ENCODE data around the gene STARD9.
A peak's percentile ranks its signal among the peaks of the same experiment; 100 is the strongest.

STARD9 gene

DNA sequence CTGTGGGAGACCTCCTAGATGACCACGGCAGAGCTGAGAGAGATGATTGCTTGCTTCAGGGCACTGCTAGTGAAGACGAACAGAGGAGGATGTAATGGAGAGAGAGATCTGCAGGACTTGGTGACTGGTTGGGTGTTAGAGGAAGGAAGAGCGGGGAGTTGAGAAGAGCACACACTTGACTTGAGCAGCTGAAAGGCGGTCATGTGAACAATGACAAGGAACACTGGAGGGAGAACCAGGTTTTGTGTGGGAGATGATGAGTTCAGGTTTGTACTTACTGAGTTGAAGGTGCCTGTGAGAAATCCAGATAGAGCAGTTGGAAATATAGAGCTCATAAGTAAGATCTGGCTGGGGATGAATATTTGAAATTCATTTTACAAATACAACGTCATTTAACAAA lies 121.2 kb downstream of the STARD9 start:
- DNase-seq, result no peak

DNA sequence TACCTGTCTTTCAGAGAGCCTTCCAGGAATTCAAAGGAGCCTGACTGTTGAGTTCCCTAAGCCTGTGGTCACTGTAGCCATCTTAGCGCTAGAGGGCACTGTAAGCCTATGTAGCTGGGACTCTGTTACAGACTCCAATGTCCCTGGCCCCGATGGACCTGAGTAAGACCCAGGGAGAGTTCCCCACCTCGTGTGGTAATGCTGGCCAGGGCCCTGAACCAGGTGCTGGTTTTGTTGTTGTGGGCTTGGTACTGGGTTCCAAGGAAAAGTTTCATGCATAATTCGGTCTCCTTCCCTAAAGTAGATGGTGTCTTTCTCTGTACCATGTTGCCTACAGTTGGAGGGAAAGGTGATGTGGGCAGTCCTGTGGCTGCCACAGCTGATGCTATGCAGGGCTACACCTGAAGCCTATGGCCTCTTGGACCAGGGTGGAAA lies 129.1 kb downstream of the STARD9 start:
- DNase-seq, result peak; percentile 80

DNA sequence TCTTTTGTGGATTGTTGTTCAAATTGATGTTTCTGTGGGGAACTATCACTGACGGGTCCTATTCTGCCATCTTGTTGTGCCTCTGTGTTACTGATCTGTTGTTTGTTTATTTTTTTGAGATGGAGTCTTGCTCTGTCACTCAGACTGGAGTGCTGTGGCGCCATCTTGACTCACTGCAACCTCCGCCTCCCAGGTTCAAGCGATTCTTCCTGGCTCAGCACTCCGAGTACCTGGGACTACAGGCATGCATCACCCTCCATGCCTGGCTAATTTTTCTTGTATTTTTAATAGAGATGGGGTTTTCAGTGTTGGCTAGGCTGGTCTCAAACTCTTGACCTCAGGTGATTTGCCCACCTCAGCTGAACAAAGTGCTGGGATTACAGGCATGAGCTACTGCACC lies 129.9 kb downstream of the STARD9 start:
- DNase-seq, result no peak

DNA sequence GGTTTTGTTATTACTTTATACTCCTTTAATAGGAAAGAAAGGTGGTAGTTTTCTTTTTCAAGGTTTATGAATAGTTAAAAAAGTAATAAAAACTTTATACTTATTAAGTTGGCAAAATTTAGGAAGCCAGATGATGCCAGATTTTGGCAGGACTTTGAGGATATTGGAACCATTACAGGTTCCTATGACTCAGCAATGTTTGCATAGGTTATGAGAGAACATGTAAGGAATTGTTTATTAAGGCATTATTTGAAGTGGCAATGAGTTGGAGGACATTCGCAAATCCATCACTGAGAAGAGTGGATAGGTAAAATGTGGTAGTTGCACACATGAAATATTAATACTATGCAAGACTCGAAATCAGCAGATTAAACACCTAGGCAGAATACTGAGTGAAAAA lies 131.7 kb downstream of the STARD9 start:
- no peak for DNase-seq

DNA sequence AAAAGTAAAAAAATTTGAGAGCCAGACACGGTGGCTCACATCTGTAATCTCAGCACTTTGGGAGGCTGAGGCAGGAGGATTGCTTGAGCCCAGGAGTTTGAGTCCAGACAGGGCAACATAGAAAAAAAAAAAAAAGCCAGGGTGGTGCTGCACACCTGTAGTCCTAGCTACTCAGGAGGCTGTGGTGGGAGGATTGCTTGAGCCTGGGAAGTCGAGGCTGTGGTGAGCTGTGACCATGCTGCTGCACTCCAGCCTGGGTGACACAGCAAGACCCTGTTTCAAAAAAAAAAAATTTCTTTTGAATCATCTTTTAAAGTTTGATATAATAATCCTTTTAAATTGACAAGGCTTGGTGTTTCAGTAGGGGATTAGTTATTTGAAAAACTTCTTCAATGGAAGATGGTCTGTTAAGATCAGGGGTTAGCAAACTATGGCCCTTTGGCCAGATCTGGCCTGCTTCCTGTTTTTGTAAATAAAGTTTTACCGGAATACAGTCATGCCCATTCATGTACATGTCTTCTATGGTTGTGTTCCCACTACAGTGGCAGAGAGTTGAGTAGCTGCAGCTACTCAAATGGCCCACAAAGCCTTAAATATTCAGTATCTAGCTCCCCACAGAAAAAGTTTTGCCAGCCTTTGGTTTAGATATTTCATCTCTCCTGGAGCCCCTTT lies 132.6 kb downstream of the STARD9 start:
- no peak for DNase-seq

DNA sequence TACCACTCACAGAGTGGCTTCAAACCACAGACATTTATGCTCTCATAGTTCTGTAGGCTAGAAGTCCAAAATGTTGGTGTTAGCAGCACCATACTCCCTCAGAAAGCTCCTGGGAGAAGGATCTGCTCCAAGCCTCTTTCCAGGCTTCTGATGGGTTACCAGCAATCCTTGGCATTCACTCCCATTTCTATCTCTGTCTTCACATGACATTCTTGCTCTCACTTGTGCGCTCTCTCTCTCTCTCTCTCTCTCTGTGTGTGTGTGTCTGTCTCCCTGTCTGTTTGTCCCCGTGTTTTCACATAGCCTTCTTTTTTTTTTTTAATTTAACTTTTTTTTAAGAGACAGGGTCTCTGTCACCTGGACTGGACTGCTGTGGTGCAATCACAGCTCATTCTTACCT lies 135.3 kb downstream of the STARD9 start:
- DNase-seq, result no peak

DNA sequence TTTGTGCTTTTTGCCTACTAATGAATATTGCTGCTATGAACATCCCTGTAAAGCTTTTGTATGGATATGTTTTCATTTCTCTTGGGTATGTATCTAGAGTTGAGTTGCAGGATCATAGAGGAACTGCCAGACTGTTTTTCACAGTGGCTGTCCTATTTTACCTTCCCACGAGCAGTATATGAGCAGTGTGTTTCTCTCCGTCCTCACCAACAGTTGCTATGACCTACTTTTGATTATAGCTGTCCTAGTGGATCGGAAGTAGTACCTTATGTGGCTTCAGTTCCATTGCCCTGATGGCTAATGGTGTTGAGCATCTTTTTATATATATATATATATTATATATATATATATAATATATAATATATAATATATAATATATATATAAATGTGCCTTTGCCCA lies 136.3 kb downstream of the STARD9 start:
- no peak for DNase-seq

DNA sequence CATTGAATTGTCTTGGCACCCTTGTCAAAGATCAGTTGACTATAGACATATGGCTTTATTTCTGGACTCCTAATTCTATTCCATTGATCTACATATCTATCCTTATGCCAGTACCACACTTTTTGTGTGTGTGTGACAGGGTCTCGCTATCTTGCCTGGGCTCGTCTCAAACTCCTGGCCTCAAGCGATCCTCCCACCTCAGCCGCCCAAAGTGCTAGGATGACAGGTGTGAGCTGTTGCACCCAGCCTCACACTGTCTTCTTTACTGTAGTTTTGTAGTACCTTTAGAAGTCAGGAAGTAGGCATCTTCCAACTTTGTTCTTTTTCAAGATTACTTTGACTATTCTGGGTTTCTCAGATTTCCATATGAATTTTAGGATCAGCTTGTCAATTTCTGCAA lies 137.2 kb downstream of the STARD9 start:
- DNase-seq, result no peak

DNA sequence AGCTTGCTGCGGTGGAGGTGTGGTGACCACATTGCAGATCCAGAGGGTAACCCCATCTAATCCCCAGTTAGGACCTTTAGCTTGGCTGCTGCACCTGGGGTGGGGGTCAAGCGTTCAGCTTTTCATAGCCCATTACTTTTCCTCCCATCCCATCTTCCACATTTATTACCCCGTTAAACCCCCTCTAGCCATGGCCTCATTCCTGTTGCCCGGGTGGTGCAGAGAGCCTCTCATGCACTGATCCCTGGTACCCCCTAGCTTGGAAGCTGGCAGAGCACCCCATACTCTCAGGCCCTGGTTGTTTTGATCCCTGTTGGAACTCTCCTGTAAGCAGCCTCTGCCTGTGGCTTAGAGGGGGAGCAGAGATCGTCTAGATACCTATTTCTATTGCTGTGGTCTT lies 140.7 kb downstream of the STARD9 start:
- no peak for DNase-seq

DNA sequence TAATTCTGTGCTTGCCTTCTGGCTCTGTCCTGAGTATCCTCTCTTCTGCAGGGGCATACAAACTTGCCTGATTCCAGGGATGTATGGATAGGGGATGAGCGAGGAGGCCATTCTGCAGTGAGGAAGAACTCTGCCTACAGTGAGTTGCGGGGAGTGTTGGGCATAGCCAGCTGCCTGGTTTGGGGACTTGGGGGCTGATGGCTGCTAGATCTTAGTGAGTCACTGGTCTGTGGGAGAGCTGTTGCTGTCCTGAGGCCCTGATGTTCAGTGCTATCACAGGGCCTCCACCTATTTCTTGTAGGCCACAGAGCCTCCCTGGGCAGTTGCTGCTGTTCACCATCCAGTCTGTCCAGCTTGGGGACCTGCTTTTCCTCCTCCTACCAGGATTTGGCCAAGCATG lies 141.2 kb downstream of the STARD9 start:
- DNase-seq, result no peak

DNA sequence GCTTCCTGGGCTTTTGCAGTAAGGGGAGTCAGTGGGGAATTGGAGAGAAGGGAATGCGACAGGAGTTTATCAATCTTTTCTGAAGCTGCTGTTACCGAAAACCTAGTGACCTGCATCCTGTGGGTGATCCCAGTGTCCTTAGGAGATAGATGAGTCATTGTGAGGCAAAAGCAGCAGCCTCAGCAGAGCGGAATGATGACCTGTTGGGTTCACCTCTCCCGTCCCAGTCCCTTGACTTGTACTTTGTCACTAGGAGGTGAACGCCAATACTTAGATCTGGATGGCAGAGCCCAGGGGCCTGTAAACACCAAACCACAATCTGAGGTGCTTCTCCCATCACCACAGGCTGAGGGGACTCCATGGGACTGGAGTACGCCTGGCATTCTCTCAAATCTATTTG lies 143.6 kb downstream of the STARD9 start:
- DNase-seq, result no peak

DNA sequence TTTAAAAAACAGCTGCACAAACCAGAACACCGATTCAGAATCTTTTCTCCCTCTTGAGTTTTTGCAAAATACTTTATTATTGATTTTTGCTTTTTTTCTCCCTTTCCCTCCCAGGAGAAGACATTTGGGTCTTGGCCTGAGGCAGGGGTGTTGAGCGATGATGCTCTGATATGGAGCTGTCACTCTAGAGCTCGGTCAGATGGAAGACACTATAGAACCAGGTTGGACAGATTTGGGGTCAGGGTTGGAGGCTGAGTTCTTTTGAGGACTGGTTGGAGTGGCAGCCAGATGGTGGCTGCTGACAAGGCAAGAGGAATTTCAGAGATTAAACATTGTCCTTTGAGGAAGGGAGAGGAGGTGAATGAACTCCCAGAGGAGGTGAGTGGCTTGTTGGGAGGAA lies 144.7 kb downstream of the STARD9 start:
- DNase-seq, result no peak

DNA sequence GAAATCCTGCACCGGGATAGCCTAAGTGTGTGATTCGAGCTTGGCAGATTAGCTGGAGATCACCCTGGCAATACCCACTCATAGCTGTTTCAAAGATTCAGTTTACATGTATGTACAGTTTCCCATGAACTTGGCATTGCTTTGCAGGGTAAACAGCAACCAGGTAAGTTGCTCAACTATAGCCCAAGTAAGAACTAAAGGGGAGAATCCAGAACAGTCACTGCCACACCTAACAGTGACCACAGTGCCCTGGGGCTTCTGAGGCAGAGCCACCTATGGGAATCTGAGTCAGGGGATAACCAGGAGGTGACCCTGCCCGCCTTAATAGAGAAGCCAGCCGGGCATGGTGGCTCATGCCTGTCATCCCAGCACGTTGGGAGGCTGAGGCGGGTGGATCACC lies 145.6 kb downstream of the STARD9 start:
- no peak for DNase-seq

DNA sequence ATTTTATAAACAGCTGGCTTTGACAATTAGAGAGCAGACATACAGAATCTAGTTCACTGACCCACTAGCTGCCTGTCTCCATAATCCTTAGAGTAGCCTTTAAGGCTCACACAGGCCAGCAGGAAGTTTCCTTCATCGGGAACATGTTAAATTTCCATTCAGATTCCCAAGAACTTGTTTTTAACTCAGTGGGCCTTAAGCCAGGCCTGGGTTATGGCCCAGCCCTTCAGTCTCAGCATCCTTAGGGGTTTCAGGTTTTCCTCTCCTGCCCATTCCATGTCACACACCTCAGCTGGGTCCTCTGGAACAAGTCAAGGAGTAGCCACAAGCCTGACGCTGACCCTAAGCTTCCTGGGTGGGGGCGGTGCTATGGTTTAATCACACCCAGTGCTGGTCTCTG lies 146.5 kb downstream of the STARD9 start:
- no peak for DNase-seq

DNA sequence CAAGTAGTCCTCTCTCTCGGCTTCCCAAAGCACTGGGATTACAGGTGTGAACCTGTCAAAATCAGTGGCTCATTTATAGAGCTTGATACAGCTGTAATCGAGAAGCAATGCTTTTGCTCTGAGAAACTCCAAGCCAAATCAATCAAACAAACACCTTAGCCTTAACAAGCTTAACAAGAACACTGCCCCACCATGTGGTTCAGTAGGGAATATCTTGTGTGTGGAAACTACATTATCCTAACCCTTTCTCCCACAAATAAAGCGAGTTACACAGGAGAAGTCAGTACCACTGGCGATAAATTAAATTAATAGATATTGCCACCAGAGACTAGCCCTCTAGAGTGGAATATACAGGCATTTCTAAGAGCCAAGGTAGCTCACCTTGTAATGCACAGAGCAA lies 147.7 kb downstream of the STARD9 start:
- DNase-seq, result no peak

DNA sequence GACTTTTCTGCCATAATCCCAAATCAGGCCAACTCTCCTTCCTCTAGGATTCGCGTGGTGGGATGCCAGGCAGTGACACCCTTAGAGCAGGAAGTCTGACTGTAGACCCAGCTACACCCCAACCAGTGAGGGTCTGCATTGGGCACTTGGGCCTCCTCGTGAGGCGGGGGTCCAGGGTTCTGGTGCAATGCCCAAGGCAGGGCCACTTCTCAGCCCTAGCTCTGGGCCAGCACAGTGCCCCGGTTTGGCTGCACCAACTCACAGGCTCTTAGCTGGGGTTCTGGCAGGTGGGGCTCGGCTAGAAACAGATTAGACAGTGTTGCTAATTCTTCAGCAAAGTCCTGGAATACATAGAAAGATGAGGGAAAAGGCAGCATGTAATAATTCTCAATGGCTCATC lies 148.9 kb downstream of the STARD9 start:
- no peak for DNase-seq

DNA sequence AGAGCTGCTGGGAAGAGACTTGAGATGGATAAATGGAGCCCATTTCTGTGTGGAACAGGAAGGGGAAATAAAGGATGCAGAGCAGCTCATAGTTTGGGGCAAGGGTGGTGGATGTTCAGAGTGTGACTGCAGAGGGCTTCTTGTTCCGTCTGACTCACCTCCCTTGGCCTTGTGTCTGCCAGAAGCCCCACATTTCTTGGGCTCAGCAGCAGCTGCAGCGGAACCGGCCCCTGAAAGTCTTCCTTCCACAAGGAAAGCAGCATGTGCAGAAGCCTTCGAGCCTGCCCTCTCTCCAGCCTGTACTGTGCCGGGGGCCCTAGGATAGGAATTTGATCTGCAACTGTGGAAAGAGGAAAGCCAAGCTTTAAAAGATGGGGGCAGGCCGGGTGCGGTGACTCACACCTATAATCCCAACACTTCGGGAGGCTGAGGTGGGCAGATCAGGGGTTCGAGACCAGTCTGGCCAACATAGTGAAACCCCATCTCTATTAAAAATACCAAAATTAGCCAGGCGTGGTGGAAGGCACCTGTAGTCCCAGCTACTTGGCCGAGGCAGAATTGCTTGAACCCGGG lies 150.0 kb downstream of the STARD9 start:
- DNase-seq, result no peak

DNA sequence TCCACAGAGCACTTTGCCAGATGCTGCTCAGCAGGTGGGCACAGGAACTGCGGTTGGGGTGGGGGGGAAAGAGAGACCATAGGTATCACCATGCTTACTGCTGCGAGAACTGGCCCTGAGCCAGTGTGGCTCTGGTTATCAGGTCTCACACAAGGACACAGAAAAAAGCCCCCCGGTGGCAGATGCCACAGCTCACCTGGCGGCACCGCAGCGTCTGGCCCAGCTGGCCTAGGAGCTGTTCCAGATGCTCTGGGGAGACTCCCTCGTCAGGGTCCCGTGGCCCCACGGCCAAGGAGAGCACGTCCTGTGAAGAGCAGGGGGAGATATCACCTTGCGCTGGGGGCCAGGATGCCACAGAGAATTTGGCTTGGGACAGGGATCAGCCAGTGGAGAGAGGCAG lies 150.7 kb downstream of the STARD9 start:
- no peak for DNase-seq

DNA sequence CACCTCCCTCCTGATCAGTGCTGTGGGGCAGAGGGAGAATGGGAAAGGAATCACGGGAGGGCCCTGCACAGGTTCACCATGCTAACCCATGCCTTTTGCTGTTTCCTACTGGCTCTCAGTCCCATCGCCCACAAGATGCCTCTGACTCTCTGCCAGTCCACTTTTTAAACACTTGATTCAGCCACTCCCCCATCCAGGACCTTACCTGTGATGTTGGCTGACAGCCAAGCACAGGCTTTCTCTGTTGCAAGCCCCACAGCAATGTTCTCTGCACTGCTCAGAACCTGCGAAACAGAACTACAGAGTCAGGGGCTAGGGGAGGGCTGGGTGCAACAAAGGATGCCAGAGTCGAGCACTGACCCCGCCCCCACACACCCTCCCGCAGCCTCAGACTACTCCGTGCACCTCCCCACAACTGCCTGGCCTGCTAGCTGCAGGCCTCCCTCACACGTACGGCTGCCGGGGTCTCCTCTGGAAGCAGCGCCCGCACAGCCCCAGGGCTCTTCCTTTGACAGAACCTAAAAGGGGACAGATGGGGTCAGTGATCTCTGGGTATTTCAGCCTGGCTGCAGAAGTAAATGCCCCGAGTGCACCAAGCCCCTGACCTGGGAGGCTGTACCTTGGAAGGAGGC lies 152.5 kb downstream of the STARD9 start:
- no peak for DNase-seq

DNA sequence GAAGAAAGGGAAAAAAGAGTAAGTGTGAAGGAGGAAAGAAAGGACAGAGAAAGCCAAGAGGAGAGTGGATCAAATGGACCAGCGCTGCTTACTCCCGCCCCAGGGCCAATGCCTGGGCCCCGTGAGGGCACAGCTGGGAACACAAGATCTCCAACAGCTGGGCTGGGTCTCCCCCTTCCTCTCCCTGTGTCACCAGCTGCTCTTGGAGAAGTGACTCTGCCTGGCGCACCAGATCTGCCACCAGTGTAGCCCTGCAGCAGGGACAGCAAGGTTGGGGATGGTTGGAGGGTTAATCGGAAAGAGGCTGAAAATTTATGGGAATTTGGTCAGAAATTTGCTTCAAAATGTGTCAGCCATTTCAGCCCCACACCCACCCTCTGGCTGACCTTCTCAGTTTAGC lies 153.2 kb downstream of the STARD9 start:
- DNase-seq, result no peak

DNA sequence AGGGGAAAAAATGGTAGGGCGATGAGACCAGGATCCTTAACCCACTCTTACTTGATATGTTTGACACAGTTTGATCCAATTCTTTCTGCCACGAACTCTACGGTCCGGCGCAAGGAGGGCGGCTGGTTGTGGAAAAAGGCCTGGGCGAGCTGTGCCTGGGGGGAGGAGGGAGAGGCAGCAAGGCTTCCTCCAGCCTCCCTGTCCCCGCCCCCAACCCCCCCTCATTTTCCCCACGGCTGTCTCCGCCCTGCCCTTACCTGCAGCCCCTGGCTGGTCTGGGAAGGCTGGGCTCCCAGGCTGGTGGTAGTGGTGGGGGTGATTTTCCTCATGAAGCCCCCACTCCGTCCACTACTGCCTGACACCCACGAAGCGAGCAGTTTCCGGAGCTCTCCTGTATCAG lies 153.6 kb downstream of the STARD9 start:
- DNase-seq, result no peak

DNA sequence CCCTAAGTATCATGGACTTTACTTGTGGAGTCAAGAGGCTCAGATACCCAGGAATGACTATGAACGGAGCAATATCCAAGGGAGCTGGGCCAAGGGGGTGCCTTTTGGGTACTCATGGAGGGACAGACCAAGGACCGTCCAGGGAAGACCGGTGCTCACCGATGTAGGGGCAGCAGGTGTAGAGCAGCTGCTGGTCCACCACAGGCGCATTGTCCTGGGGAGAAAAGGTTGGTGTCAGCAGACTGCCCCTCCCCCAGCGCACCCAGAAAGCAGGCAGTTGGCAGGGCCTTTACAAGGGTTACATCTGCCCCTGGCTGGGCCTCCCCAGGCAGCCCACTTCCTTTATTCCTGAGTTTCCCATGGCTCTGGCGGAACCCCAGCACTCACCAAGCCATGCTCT lies 154.0 kb downstream of the STARD9 start:
- DNase-seq, result no peak

DNA sequence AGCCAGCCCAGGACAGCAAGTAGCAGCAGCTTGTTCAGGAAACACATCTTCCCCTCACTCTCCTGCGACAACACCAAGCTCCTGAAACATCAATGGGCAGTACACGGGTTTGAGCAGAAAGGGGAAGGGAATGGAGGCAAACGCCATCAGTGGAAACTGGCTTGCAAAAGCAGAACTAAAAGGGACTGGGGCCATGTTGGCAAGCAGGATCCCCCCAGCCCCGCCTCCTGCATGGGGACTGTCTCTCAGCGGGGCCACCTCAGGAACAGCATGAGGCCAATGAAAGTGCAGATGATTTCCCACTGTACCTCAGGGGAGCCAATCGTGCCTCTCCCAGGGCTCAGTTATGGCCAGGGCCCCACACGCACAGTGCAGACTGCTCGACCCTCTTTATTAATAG lies 154.7 kb downstream of the STARD9 start:
- no peak for DNase-seq

DNA sequence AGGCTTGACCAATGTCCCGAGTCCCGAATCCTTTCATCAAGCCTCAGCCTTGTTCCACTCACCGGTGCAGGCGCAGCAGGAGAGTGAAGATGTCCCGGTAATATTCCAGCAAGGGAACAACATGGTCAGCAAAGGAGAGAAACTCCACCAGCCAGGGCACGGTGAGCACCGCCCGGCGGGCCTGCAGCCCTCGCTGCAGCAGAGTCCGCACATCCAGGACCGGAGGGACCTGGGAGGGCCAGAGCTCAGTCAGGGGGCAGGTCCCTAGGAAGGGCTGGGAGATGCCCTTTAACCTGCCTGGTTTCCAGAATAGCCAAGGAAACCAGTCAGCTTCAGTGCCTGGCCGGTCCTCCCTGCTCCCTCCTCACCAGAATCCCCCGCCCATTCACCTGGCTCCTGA lies 155.1 kb downstream of the STARD9 start:
- DNase-seq, result no peak

DNA sequence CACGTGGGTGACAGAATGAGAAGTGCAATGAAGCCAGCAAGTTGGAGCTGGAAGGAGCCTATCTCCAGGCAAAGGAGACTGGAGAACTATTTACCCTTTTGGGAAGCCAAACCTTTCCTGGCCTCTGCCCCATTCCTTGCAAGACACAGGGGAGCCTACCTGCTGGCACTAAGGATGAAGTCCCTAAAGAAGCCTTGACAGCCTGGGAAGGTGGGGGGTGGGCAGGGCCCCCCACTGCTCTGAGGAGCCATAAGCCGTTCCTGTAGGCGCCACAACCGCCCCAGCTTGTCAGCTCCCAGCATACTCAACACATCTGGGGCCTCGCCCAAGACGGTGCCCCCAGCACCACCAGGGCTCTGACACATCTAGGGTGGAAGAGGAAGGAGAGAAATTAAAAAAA lies 156.1 kb downstream of the STARD9 start:
- no peak for DNase-seq
